Measurements from ENCODE around the gene PARVG.
A peak's percentile ranks its signal among the peaks of the same experiment; 100 is the strongest.

PARVG gene

DNA sequence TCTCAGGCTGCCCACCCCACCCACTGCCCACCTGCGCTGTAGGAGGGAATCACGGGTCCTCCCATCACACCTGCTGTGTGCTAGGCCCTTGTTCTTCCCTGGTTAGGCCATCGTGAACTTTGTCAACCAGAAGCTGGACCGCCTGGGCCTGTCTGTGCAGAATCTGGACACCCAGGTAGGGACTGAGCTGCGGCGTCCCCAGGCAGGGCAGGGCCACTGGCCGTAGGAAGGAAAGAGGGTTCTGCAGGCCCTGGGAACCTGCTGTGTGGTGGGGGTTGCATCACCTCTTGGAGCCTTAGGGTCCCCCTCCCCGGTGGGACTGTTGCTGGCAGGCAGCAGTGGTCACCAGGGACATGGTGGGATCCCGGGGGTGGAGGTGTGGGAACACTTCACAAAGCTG, 15.5 kb downstream of the PARVG start:
- no peak overlapping the region for H3K27ac ChIP-seq
- no peak for TF ChIP-seq Cebpa-rat (IDR thresholded peaks at IDR 0.05)
- peaks cover 0 to 7% (median 0%) of the 10 kb centered on the region in 11 experiments; a peak in 1 of 22 replicates for H3K9me3 ChIP-seq (replicated peaks in 1 of 11)
- H3K4me2 ChIP-seq = peak overlapping the region in 7 of 11 experiments; percentile 74 to 90 (median 79); a peak in 13 of 22 replicates
- H3K27me3 ChIP-seq = peaks cover 0 to 23% (median 12%) of the 10 kb centered on the region in 11 experiments; a peak in 11 of 22 replicates
- peaks cover 35 to 79% (median 75%) of the 10 kb centered on the region in 10 experiments for H3K4me1 ChIP-seq
- H4K20me1 ChIP-seq = peaks cover 17 to 93% (median 63%) of the 10 kb centered on the region in 11 experiments; a peak in 20 of 22 replicates
- H3K9ac ChIP-seq = no peak overlapping the region
- H3K4me3 ChIP-seq = no peak overlapping the region
- peaks cover 0 to 85% (median 34%) of the 10 kb centered on the region in 11 experiments; a peak in 14 of 22 replicates for H3K36me3 ChIP-seq

DNA sequence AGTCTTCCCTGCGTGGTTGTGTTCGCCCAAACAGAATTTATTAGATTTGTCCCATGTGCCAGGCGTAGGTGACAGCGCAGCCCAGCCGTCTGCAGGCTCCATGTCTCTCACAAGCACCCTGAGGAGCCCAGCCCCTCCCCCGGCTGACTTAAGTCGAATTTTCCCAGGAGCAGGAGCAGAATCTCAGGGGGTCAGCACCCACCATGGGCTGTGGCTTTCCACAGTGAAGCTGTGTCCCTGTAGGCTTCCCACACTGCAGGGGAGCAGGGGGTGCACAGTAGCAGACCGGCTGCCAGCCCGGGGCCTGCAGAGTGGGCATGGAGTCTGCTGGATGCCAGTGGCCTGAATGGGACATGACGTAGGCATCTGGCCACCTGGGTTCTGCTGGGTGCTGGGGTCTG, 16.0 kb downstream of the PARVG start:
- peaks cover 30 to 79% (median 71%) of the 10 kb centered on the region in 10 experiments for H3K4me1 ChIP-seq
- no peak overlapping the region for H3K9ac ChIP-seq
- no peak overlapping the region for H3K4me3 ChIP-seq
- peaks cover 0 to 7% (median 0%) of the 10 kb centered on the region in 11 experiments; a peak in 1 of 22 replicates for H3K9me3 ChIP-seq (replicated peaks in 1 of 11)
- H3K36me3 ChIP-seq = peaks cover 0 to 88% (median 35%) of the 10 kb centered on the region in 11 experiments; a peak in 14 of 22 replicates
- H3K27me3 ChIP-seq = peaks cover 0 to 23% (median 12%) of the 10 kb centered on the region in 11 experiments; a peak in 12 of 22 replicates
- no peak overlapping the region for H3K27ac ChIP-seq
- H3K4me2 ChIP-seq = peak overlapping the region in 4 of 11 experiments; percentile 75 to 82 (median 79); a peak in 6 of 22 replicates
- TF ChIP-seq Cebpa-rat (IDR thresholded peaks at IDR 0.05) = no peak
- H4K20me1 ChIP-seq = peaks cover 17 to 93% (median 65%) of the 10 kb centered on the region in 11 experiments; a peak in 20 of 22 replicates

DNA sequence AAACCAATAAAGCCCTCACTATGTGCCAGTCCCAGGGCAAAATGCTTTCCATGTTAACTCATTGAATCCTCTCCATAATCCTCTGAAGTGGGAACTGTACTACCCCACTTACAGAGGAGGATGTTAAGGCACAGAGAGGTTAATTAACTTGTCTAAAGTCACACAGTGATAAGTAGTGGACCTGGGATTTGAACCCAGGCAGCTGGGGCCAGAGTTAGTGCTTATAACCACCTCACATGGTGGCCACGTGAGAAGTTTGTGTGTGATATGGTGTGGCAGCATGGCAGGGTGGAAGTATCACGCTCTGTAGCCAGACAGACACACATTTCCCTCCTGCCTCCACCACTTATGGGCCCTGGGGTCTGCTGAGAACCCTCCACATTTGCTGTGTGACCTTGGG, 16.5 kb downstream of the PARVG start:
- peaks cover 0 to 3% (median 0%) of the 10 kb centered on the region in 11 experiments; a peak in 1 of 22 replicates for H3K9me3 ChIP-seq (replicated peaks in 1 of 11)
- TF ChIP-seq Cebpa-rat (IDR thresholded peaks at IDR 0.05) = no peak
- peaks cover 17 to 93% (median 69%) of the 10 kb centered on the region in 11 experiments; a peak in 20 of 22 replicates for H4K20me1 ChIP-seq
- peaks cover 0 to 88% (median 40%) of the 10 kb centered on the region in 11 experiments; a peak in 15 of 22 replicates for H3K36me3 ChIP-seq
- H3K9ac ChIP-seq = no peak overlapping the region
- no peak overlapping the region for H3K4me3 ChIP-seq
- H3K4me2 ChIP-seq = no peak overlapping the region
- no peak overlapping the region for H3K27ac ChIP-seq
- peaks cover 26 to 78% (median 66%) of the 10 kb centered on the region in 10 experiments for H3K4me1 ChIP-seq
- peaks cover 0 to 27% (median 15%) of the 10 kb centered on the region in 11 experiments; a peak in 12 of 22 replicates for H3K27me3 ChIP-seq

DNA sequence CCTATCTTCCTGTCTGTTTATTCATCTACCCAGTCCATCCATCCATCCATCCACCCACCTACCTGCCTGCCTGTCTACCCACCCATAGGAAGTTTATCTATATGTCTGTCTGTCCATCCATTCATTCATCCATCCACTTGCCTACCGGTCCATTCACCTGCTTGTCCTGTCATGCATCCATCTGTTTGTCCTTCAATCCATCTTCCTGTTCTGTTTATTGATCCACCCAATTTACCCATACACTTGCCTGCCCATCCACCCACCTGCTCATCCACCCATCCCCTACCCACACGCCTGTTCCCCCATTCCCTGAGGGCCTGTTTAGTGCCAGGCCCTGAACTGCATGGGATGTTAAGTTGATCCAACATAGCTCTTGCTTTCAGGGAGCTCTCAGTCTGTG, 18.4 kb downstream of the PARVG start:
- Histone ChIP-seq H3K36me3 (peaks cover 0 to 89% (median 45%) of the 10 kb centered on the region in 11 experiments; a peak in 15 of 22 replicates), H3K4me1 (peaks cover 18 to 62% (median 53%) of the 10 kb centered on the region in 10 experiments), H3K4me2 (peak overlapping the region; percentile 26 to 84 (median 71); a peak in 13 of 22 replicates), H3K9ac (no peak overlapping the region), H3K9me3 (replicated peaks in 1 of 11) (no peaks in the 10 kb centered on the region), H3K27me3 (peaks cover 0 to 17% (median 3%) of the 10 kb centered on the region in 11 experiments; a peak in 11 of 22 replicates), H4K20me1 (peaks cover 20 to 93% (median 63%) of the 10 kb centered on the region in 11 experiments; a peak in 20 of 22 replicates), H3K4me3 (no peak overlapping the region), H3K27ac (no peak overlapping the region)
- no peak for TF ChIP-seq Cebpa-rat (IDR thresholded peaks at IDR 0.05)

DNA sequence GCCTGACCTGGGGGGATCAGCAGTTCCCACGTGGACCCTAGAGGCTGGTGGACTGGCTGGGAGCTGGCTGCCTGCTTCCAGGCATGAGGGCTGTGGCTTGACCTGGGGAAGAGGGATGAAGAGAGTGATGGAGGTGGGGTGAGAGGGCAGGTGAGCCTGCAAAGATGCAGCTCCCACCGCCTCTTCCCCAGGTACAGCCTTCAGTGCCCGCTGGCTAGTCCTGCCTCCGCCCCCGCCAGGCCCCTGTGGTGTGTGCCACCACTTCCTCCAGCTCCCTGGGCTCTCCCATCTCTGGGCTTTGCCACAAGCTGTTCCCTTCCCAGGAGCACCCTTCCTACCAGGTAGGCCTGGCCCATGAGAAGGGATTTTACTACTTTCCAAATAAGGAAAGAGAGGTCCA, 19.1 kb downstream of the PARVG start:
- Histone ChIP-seq H3K9me3 (replicated peaks in 1 of 11) (no peaks in the 10 kb centered on the region), H3K27me3 (peaks cover 0 to 17% (median 0%) of the 10 kb centered on the region in 11 experiments; a peak in 9 of 22 replicates), H3K4me1 (peaks cover 18 to 62% (median 53%) of the 10 kb centered on the region in 10 experiments), H3K36me3 (peaks cover 0 to 91% (median 45%) of the 10 kb centered on the region in 11 experiments; a peak in 15 of 22 replicates), H3K9ac (peak overlapping the region in 2 of 11 experiments; percentile 5 to 11; a peak in 2 of 22 replicates), H3K4me3 (no peak overlapping the region), H4K20me1 (peaks cover 25 to 93% (median 64%) of the 10 kb centered on the region in 11 experiments; a peak in 20 of 22 replicates), H3K27ac (no peak overlapping the region), H3K4me2 (peak overlapping the region; percentile 50 to 84 (median 71))
- no peak for TF ChIP-seq Cebpa-rat (IDR thresholded peaks at IDR 0.05)

DNA sequence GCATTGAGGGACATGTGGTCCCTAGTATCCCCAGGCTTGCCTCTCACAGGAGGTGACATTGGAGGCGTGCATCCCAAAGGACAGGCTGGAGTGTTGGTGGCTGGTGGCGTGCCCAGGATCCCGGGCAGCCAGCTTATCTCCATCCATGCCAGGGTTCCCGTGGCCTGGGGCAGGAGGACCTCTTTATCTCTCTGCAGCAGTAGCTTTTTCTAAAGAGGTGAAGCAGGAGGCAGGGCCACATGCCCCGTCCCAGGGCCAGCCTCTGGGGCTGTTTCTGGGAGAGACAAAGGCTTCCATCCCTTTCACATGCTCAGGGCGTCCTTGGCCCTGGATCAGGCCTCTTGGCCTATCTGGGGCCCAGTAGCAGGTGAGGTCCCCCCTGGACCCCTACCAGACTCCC, 19.7 kb downstream of the PARVG start:
- H3K4me3 ChIP-seq = no peak overlapping the region; a peak in 1 of 20 replicates
- no peak overlapping the region for H3K27ac ChIP-seq
- H3K9ac ChIP-seq = peak overlapping the region in 3 of 11 experiments; percentile 5 to 24 (median 11); a peak in 4 of 22 replicates
- no peaks in the 10 kb centered on the region for H3K9me3 ChIP-seq (replicated peaks in 1 of 11)
- H3K4me2 ChIP-seq = peak overlapping the region; percentile 50 to 84 (median 71)
- H3K36me3 ChIP-seq = peaks cover 0 to 97% (median 45%) of the 10 kb centered on the region in 11 experiments; a peak in 15 of 22 replicates
- peaks cover 25 to 93% (median 65%) of the 10 kb centered on the region in 11 experiments; a peak in 20 of 22 replicates for H4K20me1 ChIP-seq
- no peak for TF ChIP-seq Cebpa-rat (IDR thresholded peaks at IDR 0.05)
- peaks cover 0 to 17% (median 0%) of the 10 kb centered on the region in 11 experiments; a peak in 9 of 22 replicates for H3K27me3 ChIP-seq
- peaks cover 18 to 62% (median 53%) of the 10 kb centered on the region in 10 experiments for H3K4me1 ChIP-seq

DNA sequence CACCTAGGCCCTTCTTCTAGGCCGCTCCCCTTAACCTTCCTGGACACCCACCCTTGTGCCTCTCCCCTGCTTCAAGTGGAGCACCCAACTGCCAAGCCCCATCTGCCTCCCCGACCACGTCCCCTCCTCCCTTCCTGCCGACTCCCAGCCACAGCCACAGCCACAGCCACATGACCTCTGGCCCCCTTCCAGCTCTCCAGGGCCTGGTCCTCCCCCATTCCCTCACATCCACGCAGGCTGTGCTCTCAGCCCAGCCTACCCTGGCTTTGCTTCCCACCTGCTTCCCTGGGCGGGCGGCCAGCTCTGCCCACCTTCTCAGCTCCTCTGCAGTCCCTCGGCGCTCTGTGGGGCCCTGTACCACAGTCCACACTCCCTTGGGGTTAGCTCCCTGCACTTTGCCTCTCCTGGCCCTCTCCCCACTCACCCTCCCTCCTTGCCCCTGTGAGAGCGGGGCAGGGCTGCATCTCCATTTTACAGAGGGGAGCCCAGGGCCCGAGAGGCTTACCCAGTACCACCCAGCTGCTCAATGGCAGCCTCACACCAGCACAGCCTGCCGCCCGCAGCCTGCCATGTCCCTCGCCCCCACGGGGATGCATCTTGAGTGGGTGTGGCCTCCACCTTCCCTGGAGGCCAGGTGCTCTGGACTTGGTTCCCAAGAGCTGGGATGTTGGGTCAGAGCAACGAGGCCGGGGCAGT, 20.3 kb downstream of the PARVG start:
- peaks cover 0 to 17% (median 0%) of the 10 kb centered on the region in 11 experiments; a peak in 9 of 22 replicates for H3K27me3 ChIP-seq
- peaks cover 25 to 93% (median 66%) of the 10 kb centered on the region in 11 experiments; a peak in 20 of 22 replicates for H4K20me1 ChIP-seq
- no peak for TF ChIP-seq Cebpa-rat (IDR thresholded peaks at IDR 0.05)
- H3K27ac ChIP-seq = no peak overlapping the region
- peaks cover 0 to 98% (median 45%) of the 10 kb centered on the region in 11 experiments; a peak in 15 of 22 replicates for H3K36me3 ChIP-seq
- peak overlapping the region; percentile 50 to 84 (median 71) for H3K4me2 ChIP-seq
- H3K4me1 ChIP-seq = peaks cover 18 to 60% (median 48%) of the 10 kb centered on the region in 10 experiments
- H3K9ac ChIP-seq = peak overlapping the region in 3 of 11 experiments; percentile 5 to 24 (median 11); a peak in 4 of 22 replicates
- H3K9me3 ChIP-seq (replicated peaks in 1 of 11) = no peaks in the 10 kb centered on the region
- no peak overlapping the region; a peak in 1 of 20 replicates for H3K4me3 ChIP-seq

DNA sequence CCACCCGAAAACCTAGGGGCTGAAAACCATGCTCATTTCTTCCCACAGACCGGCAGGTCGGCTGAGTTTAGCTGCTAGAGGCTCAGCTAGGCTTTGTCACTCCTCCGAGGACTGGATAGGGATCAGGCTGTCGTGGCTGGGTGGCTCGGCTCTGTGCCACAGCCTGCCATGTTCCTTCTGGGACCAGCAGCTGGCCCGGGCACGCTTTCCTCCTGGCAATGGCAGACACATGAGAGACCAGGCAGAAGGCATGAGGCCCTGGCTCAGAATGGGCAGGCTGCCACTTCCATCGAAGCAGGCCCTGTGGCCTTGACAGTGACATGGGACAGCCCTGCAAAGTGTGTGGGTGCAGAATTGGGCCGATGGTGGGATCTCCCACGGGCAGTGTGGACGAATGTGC, 20.9 kb downstream of the PARVG start:
- peaks cover 25 to 93% (median 70%) of the 10 kb centered on the region in 11 experiments; a peak in 20 of 22 replicates for H4K20me1 ChIP-seq
- peak overlapping the region in 6 of 11 experiments; percentile 70 to 84 (median 78); a peak in 7 of 22 replicates for H3K4me2 ChIP-seq
- H3K4me3 ChIP-seq = no peak overlapping the region
- peaks cover 18 to 53% (median 43%) of the 10 kb centered on the region in 10 experiments for H3K4me1 ChIP-seq
- no peak overlapping the region for H3K27ac ChIP-seq
- peaks cover 0 to 17% (median 0%) of the 10 kb centered on the region in 11 experiments; a peak in 9 of 22 replicates for H3K27me3 ChIP-seq
- peaks cover 0 to 94% (median 45%) of the 10 kb centered on the region in 11 experiments; a peak in 15 of 22 replicates for H3K36me3 ChIP-seq
- no peak overlapping the region for H3K9ac ChIP-seq
- no peak for TF ChIP-seq Cebpa-rat (IDR thresholded peaks at IDR 0.05)
- no peaks in the 10 kb centered on the region for H3K9me3 ChIP-seq (replicated peaks in 1 of 11)

Measured in BLaER1 treated with 17β-estradiol and CSF1 and Interleukin-3, amounts not matched to agents 10 nM and 100 nM (cell line).